Lower leg skin (tissue), 3 donors: ENCODE results near the gene FBLIM1.

Source experiments
- POLR2A ChIP-seq, 2 donors: fragments of 450-650 bp; IDR thresholded peaks; one replicate each; pipeline ENCODE4 v1.6.1; 2016 to 2017; ENCODE audit warnings: antibody characterized with exemption in 2 of 2, mild to moderate bottlenecking in 1 of 2, moderate library complexity in 1 of 2
- TF ChIP-seq, protein P1 (sequence below), 3 donors: fragments of 450-650 bp; IDR thresholded peaks; one replicate each; pipeline ENCODE4 v1.5.1; 2016; ENCODE audit warnings: antibody characterized with exemption in 3 of 3, mild to moderate bottlenecking in 3 of 3, moderate library complexity in 2 of 3

DNA sequence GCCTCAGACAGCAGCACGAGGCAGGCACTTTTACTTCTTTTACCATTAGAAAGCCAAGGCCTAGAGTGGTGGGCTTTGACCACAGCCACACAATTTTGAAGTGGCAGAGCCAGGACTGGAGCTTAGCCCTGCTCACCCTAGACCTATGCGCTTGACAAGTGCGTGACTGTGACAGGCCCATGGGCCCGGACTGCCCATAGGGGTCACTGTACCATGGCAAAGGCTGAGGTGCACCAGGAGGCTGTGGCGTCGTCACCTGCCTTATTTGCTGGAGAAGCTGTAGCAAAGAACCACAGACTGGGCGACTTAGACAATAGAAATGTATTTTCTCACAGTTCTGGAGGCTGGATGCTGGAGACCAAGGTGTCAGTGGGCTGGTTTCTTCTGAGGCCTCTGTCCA is 18.9 kb upstream of the FBLIM1 start:
- TF ChIP-seq, protein P1, sequence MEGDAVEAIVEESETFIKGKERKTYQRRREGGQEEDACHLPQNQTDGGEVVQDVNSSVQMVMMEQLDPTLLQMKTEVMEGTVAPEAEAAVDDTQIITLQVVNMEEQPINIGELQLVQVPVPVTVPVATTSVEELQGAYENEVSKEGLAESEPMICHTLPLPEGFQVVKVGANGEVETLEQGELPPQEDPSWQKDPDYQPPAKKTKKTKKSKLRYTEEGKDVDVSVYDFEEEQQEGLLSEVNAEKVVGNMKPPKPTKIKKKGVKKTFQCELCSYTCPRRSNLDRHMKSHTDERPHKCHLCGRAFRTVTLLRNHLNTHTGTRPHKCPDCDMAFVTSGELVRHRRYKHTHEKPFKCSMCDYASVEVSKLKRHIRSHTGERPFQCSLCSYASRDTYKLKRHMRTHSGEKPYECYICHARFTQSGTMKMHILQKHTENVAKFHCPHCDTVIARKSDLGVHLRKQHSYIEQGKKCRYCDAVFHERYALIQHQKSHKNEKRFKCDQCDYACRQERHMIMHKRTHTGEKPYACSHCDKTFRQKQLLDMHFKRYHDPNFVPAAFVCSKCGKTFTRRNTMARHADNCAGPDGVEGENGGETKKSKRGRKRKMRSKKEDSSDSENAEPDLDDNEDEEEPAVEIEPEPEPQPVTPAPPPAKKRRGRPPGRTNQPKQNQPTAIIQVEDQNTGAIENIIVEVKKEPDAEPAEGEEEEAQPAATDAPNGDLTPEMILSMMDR (IDR thresholded peaks at IDR 0.05) = no peak
- no peak for TF ChIP-seq POLR2A (IDR thresholded peaks at IDR 0.05)
